GM18951 (cell line): ENCODE data around the gene LRP4.

ENCODE experiments used
- POLR2A ChIP-seq: IDR thresholded peaks from 4 replicates; pipeline ENCODE4 v1.6.1; 2011; ENCODE audit warnings: mild to moderate bottlenecking; ENCODE audit not compliant: insufficient read length, insufficient read depth; ENCODE audit errors: extremely low read depth
- in situ Hi-C: fragments of 300-500 bp; cut with MboI; formaldehyde crosslinking; loops from one replicate; pipeline ENCODE4 v1.12.0; 2022; ENCODE audit warnings: low sequenced_read_pairs, mixed read lengths, inconsistent platforms; ENCODE audit not compliant: unreplicated experiment

The LRP4 gene

GRCh38 chr11:46868912-46869311 is 49.4 kb downstream of the LRP4 start:
- in situ Hi-C loops, result no loop called here
- no peak for TF ChIP-seq POLR2A

DNA sequence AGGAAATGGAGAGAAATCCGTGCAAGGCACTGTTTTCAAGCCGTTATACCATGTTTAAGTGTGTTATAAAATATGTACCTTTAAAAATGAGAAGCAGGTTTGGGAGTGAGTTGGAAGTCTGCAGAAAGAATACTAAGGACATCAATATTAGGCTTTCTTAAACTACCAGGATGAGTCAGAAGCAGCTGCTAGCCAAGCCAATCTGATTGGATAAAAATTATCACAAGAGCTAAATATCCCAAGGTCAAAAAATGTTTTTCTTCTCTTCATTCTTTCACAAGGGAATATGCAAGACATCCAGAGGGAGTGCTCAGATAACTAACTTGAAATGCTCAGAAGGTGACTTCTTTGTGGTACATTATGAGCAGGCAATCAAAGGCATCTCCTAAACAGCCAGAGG is 53.0 kb downstream of the LRP4 start:
- in situ Hi-C loops, result no loop called here
- no peak for TF ChIP-seq POLR2A

GRCh38 chr11:46860218-46860617 is 58.1 kb downstream of the LRP4 start:
- in situ Hi-C loops, result no loop called here
- no peak for TF ChIP-seq POLR2A

GRCh38 chr11:46858920-46859546 is 59.3 kb downstream of the LRP4 start:
- in situ Hi-C loops, result no loop called here
- TF ChIP-seq POLR2A, result no peak

- in situ Hi-C loops, result no loop called here
- no peak for TF ChIP-seq POLR2A
Observed at GRCh38 chr11:46857666-46858065, 60.7 kb downstream of the LRP4 start.

GRCh38 chr11:46856605-46857343 is 61.6 kb downstream of the LRP4 start:
- in situ Hi-C loops, result no loop called here
- TF ChIP-seq POLR2A, result no peak

DNA sequence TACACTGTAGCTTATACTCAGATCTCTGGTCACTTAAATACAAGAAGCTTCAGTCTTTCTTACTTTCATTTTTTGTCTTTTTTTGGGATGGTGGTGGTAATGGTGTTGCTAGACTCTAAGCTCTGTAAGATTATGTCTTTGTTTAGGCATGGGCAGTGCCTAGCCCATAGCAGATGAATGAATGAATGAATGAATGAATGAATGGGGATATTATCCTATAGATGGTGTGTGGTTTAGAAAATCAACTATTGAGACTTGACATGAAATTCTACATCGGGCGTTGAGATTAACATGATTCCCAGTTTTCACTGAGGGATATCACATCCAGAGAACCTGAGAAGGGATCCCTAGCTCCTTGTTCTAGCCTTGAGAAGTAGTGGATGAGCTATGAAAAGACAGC is 62.5 kb downstream of the LRP4 start:
- in situ Hi-C loops, result no loop called here
- no peak for TF ChIP-seq POLR2A

- no peak for TF ChIP-seq POLR2A
Observed at GRCh38 chr11:46855167-46855566, 63.2 kb downstream of the LRP4 start.

DNA sequence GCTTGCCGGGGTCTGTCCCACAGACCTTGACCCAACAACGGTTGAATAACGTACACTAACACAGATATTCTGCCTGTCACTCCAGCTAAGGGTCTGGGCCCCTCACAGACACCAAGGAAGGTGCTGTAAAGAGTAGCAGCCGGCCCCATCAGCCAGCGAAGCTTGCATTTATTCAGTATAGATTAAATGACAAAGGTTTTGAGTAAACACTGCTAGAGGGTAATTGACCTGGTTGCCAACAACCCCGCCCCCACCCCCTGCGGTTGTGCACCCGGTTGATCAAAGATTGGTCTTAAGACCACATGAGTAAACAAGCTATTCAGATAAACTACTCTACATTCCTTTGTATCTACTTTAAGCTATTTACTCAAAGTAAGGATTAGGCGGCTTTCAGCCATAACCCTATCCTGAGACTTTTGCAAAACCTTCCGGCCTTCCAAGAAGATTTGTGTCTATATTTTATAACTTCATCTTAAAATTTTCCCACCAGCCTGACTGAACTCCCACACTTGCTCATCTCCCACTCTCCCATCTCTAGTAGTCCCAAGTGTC is 67.4 kb downstream of the LRP4 start:
- TF ChIP-seq POLR2A, result no peak
- in situ Hi-C loops, result no loop called here

More at GRCh38 chr11:46855167-46855566, 63.2 kb downstream of the LRP4 start:
- in situ Hi-C loops, result no loop called here

GRCh38 chr11:46849631-46850030 is 68.7 kb downstream of the LRP4 start:
- in situ Hi-C loops, result no loop called here
- no peak for TF ChIP-seq POLR2A

GRCh38 chr11:46846510-46846830 is 71.9 kb downstream of the LRP4 start:
- no peak for TF ChIP-seq POLR2A
- in situ Hi-C loops, result no loop called here

DNA sequence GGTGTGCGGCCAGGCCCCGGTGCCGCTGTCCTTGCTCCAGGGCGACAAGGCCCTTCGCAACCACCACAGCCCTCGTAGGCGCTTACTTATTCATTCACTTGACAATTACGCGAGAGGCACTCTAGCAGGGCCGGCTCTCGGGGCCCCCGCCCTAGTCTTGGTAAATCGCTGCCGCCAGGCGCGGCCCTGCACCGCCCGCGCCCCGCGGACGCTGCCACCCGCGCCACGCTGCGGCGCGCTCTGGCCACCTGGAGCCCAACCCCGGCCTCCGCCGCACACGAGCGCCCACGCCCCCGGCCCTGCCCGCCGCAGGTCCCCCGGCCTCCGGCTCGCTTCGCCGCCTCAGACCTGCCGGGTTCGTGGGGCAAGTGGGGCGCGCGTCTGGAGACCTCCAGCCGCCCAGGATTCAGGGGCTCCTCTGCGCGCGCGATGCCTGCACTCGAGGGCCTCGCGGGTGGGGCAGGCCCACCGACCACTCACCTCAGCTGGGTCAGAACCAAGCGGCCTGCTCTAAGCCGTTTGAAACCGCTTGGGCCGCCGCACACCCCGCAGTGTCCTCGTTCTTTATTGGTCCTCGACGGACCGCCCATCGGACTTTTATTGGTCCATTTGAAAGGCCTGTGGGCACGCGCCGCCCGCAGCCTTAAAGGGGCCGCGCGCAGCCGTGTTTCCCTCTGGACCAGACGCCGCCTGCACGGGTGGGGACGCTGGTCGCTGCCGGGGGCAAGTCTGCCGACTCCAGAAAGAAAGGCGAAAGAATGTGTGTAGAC is 72.4 kb downstream of the LRP4 start, which contains the start of gene CKAP5:
Gene CKAP5 (minus strand): TSS at position 541 of the 770 bp plus-strand sequence. CDS start 25,049 bp downstream, outside the sequence.
- peak; percentile 89 for TF ChIP-seq POLR2A
- in situ Hi-C loops, result no loop called here

- in situ Hi-C loops, result no loop called here
- TF ChIP-seq POLR2A, result no peak
Observed at GRCh38 chr11:46845440-46845739, 73.0 kb downstream of the LRP4 start.
